Adipocyte (in vitro differentiated cells): Measurements from ENCODE around the gene CD55.

Experiments used
- DNase-seq: peaks from one replicate; pipeline ENCODE4 v3.0.0-alpha.2; 2015; ENCODE audit warnings: low read depth
- H3K27me3 ChIP-seq: replicated peaks from 2 replicates; pipeline ENCODE4 v1.7.0; 2013; ENCODE audit warnings: mild to moderate bottlenecking, low read length, moderate library complexity; ENCODE audit not compliant: control insufficient read depth, insufficient read depth
- H3K36me3 ChIP-seq: 2 replicates; pipeline ENCODE4 v1.7.0; 2013; ENCODE audit warnings: low read length, mild to moderate bottlenecking, moderate library complexity; ENCODE audit not compliant: control insufficient read depth, insufficient read depth, severe bottlenecking
- H3K4me1 ChIP-seq: 2 replicates; pipeline ENCODE4 v1.7.0; 2013; ENCODE audit warnings: mild to moderate bottlenecking, low read length, moderate library complexity; ENCODE audit not compliant: control insufficient read depth, insufficient read depth
- H3K4me3 ChIP-seq: 2 replicates; pipeline ENCODE4 v1.7.0; 2013; ENCODE audit warnings: mild to moderate bottlenecking, low read length, moderate library complexity
- H3K9ac ChIP-seq: 2 replicates; pipeline ENCODE4 v1.7.0; 2013; ENCODE audit warnings: mild to moderate bottlenecking, low read length, moderate library complexity
- H3K9me3 ChIP-seq: 2 replicates; pipeline ENCODE4 v1.7.0; 2013; ENCODE audit warnings: mild to moderate bottlenecking, low read length, moderate library complexity; ENCODE audit not compliant: control insufficient read depth

Gene CD55

DNA sequence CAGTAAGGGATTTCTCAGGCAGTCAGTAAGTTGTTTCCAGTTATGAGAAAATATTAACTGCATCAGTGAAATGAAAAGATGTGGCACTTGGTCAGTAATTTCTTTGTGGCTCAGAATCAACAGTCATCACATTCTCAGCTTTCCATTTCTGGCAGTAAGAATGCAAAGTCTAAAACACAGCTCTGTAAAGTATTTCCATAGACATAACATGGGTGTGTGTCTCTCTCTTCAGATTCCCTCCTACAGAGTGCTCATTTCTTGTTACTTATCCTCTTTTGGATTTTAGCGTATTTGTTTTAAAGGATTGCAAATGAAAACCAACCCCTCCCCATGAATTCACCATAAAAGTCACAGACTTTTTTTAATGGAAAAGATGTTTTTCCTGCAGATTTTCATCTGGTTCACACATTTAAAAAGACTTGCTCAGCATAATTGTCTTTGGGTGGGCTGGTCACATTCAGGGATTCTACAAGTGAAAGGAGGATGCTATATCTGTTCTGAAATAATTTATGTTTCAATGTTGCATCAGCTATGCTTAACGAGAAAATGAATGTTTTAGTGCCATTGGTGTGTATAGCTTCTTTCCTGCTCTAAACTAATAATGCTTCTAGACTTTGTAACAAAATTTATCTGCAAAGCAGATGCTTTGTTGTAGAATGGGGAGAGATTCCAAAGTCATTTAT is 34.6 kb upstream of the CD55 start:
- peaks cover 3% of the 10 kb centered on the region for H3K4me1 ChIP-seq
- peak; percentile 45 for DNase-seq

GRCh38 chr1:207288315-207288714 is 33.2 kb upstream of the CD55 start:
- H3K36me3 ChIP-seq: no peaks in the 10 kb centered on the region
- DNase-seq: no peak
- H3K9ac ChIP-seq: no peak overlapping the region
- peaks cover 3% of the 10 kb centered on the region for H3K4me1 ChIP-seq
- no peak overlapping the region for H3K4me3 ChIP-seq
- no peaks in the 10 kb centered on the region for H3K9me3 ChIP-seq
- no peaks in the 10 kb centered on the region for H3K27me3 ChIP-seq

More for the DNA sequence above, 34.6 kb upstream of the CD55 start:
- H3K9me3 ChIP-seq: no peaks in the 10 kb centered on the region
- no peak overlapping the region for H3K4me3 ChIP-seq
- no peaks in the 10 kb centered on the region for H3K36me3 ChIP-seq
- H3K27me3 ChIP-seq: no peaks in the 10 kb centered on the region
- H3K9ac ChIP-seq: no peak overlapping the region

GRCh38 chr1:207289756-207290155 is 31.7 kb upstream of the CD55 start:
- H3K36me3 ChIP-seq: no peaks in the 10 kb centered on the region
- no peak overlapping the region for H3K9ac ChIP-seq
- no peaks in the 10 kb centered on the region for H3K9me3 ChIP-seq
- H3K4me3 ChIP-seq: no peak overlapping the region
- peaks cover 3% of the 10 kb centered on the region for H3K4me1 ChIP-seq
- DNase-seq: no peak
- H3K27me3 ChIP-seq: no peaks in the 10 kb centered on the region

DNA sequence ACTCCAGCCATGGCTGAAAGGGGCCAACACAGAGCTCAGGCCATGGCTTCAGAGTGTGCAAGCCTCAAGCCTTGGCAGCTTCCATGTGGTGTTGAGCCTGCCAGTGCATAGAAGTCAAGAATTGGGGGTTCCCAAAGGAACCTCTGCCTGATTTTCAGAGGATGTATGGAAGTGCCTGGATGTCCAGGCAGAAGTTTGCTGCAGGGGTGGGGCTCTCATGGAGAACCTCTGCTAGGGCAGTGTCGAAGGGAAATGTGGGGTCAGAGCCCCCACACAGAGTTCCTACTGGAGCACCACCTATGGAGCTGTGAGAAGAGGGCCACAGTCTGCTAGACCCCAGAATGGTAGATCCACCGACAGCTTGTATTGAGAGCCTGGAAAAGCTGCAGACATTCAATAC is 29.8 kb upstream of the CD55 start:
- no peak for DNase-seq
- peaks cover 3% of the 10 kb centered on the region for H3K4me1 ChIP-seq
- no peak overlapping the region for H3K4me3 ChIP-seq
- no peaks in the 10 kb centered on the region for H3K9me3 ChIP-seq
- H3K9ac ChIP-seq: no peak overlapping the region
- H3K36me3 ChIP-seq: no peaks in the 10 kb centered on the region
- H3K27me3 ChIP-seq: no peaks in the 10 kb centered on the region

DNA sequence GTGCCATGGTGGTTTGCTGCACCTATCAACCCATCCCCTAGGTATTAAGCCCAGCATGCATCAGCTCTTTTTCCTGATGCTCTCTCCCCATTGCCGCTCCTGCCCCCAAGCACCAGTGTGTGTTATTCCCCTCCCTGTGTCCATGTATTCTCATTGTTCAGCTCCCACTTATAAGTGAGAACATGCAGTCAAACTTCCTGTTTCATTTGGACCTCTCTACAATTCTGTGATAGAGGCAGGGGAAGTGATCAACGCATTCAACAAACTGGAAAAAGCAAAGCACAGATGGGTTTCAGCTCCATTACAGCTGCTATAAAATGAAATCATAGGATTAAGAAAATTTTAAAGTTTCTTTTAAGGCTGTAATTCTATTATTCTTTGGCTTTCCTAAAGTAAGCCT is 23.3 kb upstream of the CD55 start:
- H3K9me3 ChIP-seq: no peaks in the 10 kb centered on the region
- H3K4me3 ChIP-seq: peak overlapping the region; percentile 46
- no peak overlapping the region for H3K9ac ChIP-seq
- no peak for DNase-seq
- H3K27me3 ChIP-seq: no peaks in the 10 kb centered on the region
- H3K4me1 ChIP-seq: peaks cover 6% of the 10 kb centered on the region
- H3K36me3 ChIP-seq: no peaks in the 10 kb centered on the region

DNA sequence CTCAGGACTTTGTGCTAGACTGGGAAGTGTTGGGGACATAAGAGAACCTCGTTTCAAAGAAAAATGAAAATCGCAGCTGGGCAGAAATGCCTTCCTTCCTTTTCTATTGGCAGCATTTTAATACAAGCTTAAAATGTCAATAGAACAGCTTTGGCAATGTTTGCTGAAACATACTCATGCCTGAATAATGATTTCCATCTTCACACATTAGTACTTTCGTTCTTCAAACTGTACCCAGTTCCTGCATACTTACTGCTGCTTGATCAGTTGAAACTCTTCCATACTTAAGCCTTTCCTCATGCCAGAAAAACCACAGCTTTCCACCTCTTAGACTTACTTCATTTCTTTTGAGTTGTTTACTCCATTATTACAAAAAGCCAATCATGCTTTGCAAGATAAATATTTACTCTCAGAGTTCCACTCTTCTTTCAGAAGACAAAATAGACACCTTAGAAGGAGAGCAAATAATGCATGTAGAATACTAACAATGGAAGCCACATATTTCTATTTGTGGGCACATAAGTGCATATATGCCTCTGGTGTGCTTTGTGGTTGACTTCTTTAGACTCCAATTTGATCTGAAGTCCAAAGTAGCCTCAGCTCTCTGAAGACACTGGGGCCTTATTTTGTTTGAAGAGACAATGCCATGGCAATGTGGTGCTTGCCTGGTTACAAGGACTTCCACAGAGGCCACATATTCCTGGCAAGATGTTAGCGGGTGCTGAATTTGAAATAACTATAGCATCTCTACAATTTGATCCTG is 22.7 kb upstream of the CD55 start:
- no peaks in the 10 kb centered on the region for H3K9me3 ChIP-seq
- H3K9ac ChIP-seq: no peak overlapping the region
- H3K4me3 ChIP-seq: peak overlapping the region; percentile 46
- H3K36me3 ChIP-seq: no peaks in the 10 kb centered on the region
- peak; percentile 47 for DNase-seq
- H3K27me3 ChIP-seq: no peaks in the 10 kb centered on the region
- peaks cover 6% of the 10 kb centered on the region for H3K4me1 ChIP-seq

DNA sequence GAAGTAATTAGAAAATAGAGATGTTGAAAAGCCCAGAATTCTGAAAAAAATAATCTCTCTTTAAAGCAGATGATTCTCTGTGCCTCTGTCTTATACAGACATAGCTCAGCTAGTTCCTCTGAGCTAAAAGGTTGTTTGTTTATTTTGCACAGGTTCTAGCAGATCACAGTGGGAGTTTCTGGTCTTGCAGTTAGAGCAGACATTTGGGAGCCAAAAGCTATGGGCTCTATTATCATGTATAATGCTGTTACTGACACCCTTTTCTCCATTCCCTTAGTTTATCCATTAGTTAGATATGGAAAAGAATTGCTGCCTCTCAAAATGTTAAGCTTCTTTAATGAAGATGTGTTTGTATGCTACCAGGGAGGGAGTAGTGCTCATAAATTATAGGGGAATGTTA is 20.5 kb upstream of the CD55 start:
- H3K9me3 ChIP-seq: no peaks in the 10 kb centered on the region
- H3K27me3 ChIP-seq: no peaks in the 10 kb centered on the region
- H3K36me3 ChIP-seq: no peaks in the 10 kb centered on the region
- no peak for DNase-seq
- peaks cover 6% of the 10 kb centered on the region for H3K4me1 ChIP-seq
- no peak overlapping the region for H3K4me3 ChIP-seq
- no peak overlapping the region for H3K9ac ChIP-seq

DNA sequence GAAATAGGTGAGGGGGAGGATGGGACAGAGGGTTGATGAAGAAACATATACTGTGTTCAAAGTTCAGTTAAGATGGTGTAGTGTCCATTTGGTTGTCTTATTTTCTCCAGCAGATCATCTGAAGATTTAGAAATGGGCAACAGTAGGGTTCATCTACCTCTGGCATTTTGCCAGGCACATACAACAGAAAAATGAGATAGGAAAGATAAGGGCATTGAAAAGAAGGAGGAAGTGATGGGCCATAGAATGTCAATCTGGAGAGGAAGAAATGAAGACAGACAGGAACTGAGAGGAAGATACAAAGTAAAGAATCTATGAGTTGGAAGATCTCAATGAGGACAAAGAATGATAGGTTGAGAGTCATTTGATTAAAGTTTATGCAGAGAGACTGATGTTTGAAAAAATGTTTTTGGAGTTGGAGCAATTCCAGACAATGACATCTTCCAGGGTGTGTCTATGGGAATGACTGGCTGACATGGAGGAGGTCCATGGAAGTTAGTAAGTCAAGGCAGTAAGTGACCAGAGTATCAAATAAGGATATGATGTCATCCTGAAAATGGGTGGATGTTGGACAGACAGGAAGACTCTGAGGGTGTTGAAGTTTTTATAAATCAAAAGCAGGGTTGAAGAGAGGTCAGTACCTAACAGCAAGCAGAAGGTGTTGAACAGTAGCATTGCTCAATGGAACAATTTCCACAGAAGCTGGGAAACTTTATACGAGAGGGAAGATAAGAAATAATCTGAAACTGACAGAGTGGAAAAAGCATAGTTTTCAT is 18.7 kb upstream of the CD55 start:
- no peak overlapping the region for H3K4me3 ChIP-seq
- no peaks in the 10 kb centered on the region for H3K36me3 ChIP-seq
- DNase-seq: no peak
- H3K27me3 ChIP-seq: no peaks in the 10 kb centered on the region
- H3K9me3 ChIP-seq: no peaks in the 10 kb centered on the region
- peaks cover 6% of the 10 kb centered on the region for H3K4me1 ChIP-seq
- H3K9ac ChIP-seq: no peak overlapping the region

- DNase-seq: no peak
- Histone ChIP-seq H3K4me1 (peaks cover 5% of the 10 kb centered on the region), H3K36me3 (no peaks in the 10 kb centered on the region), H3K9me3 (no peaks in the 10 kb centered on the region), H3K4me3 (no peak overlapping the region), H3K9ac (no peak overlapping the region), H3K27me3 (no peaks in the 10 kb centered on the region)
Measured at GRCh38 chr1:207304710-207305488, 16.6 kb upstream of the CD55 start.

DNA sequence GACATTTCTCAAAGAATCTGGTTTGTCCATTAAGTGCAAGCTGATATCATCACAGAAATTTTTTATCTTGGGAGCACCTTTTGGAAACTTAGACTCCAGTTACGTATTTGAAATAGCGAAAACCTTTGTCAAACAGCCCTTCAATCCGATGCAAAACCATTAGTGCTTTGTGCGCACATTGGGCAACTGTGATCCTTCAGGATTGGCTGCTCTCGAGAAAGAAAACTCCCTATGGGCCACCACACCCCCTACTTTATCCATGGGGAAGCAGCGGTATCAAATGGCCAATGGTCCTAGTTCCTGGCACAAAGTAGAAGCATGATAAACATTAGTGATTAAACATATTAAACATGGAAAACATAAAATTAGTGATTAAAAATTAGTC is 16.0 kb upstream of the CD55 start:
- no peaks in the 10 kb centered on the region for H3K36me3 ChIP-seq
- H3K4me1 ChIP-seq: peaks cover 10% of the 10 kb centered on the region
- no peaks in the 10 kb centered on the region for H3K27me3 ChIP-seq
- H3K9ac ChIP-seq: no peak overlapping the region
- no peak overlapping the region for H3K4me3 ChIP-seq
- no peaks in the 10 kb centered on the region for H3K9me3 ChIP-seq
- no peak for DNase-seq

- no peaks in the 10 kb centered on the region for H3K27me3 ChIP-seq
- H3K36me3 ChIP-seq: no peaks in the 10 kb centered on the region
- no peak overlapping the region for H3K9ac ChIP-seq
- DNase-seq: no peak
- no peak overlapping the region for H3K4me3 ChIP-seq
- H3K4me1 ChIP-seq: peaks cover 11% of the 10 kb centered on the region
- no peaks in the 10 kb centered on the region for H3K9me3 ChIP-seq
Measured at GRCh38 chr1:207306023-207306422, 15.5 kb upstream of the CD55 start.
